C4-2B (cell line): ENCODE measurements around the gene VTI1A.

Experiments used
- H3K27ac ChIP-seq: fragments of 450-650 bp; 2 replicates; pipeline ENCODE4 v1.5.1; 2017
- ZFX ChIP-seq: fragments of 450-650 bp; IDR thresholded peaks from 2 replicates; pipeline ENCODE4 v1.6.1; 2017
- TF ChIP-seq, protein P1 (sequence below): fragments of 450-650 bp; conservative IDR thresholded peaks from 2 replicates; pipeline ENCODE4 v1.5.1; 2017; ENCODE audit warnings: mild to moderate bottlenecking

The VTI1A gene

GRCh38 chr10:112835217-112835715, 388.3 kb downstream of the VTI1A start:
- TF ChIP-seq, protein P1, sequence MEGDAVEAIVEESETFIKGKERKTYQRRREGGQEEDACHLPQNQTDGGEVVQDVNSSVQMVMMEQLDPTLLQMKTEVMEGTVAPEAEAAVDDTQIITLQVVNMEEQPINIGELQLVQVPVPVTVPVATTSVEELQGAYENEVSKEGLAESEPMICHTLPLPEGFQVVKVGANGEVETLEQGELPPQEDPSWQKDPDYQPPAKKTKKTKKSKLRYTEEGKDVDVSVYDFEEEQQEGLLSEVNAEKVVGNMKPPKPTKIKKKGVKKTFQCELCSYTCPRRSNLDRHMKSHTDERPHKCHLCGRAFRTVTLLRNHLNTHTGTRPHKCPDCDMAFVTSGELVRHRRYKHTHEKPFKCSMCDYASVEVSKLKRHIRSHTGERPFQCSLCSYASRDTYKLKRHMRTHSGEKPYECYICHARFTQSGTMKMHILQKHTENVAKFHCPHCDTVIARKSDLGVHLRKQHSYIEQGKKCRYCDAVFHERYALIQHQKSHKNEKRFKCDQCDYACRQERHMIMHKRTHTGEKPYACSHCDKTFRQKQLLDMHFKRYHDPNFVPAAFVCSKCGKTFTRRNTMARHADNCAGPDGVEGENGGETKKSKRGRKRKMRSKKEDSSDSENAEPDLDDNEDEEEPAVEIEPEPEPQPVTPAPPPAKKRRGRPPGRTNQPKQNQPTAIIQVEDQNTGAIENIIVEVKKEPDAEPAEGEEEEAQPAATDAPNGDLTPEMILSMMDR, result no peak
- TF ChIP-seq ZFX, result no peak
- no peak overlapping the region for H3K27ac ChIP-seq

GRCh38 chr10:112835944-112836451, 389.0 kb downstream of the VTI1A start:
- TF ChIP-seq, protein P1, result no peak
- TF ChIP-seq ZFX, result no peak
- no peak overlapping the region for H3K27ac ChIP-seq

- H3K27ac ChIP-seq, result no peak overlapping the region
- TF ChIP-seq ZFX, result no peak
- TF ChIP-seq, protein P1, result no peak
Measured at GRCh38 chr10:112838784-112839481, 391.9 kb downstream of the VTI1A start.

- H3K27ac ChIP-seq, result no peak overlapping the region
- no peak for TF ChIP-seq ZFX
- TF ChIP-seq, protein P1, result no peak
Measured at GRCh38 chr10:112839928-112840654, 393.1 kb downstream of the VTI1A start.

GRCh38 chr10:112841549-112841948, 394.5 kb downstream of the VTI1A start:
- H3K27ac ChIP-seq, result no peak overlapping the region
- TF ChIP-seq, protein P1, result no peak
- no peak for TF ChIP-seq ZFX

DNA sequence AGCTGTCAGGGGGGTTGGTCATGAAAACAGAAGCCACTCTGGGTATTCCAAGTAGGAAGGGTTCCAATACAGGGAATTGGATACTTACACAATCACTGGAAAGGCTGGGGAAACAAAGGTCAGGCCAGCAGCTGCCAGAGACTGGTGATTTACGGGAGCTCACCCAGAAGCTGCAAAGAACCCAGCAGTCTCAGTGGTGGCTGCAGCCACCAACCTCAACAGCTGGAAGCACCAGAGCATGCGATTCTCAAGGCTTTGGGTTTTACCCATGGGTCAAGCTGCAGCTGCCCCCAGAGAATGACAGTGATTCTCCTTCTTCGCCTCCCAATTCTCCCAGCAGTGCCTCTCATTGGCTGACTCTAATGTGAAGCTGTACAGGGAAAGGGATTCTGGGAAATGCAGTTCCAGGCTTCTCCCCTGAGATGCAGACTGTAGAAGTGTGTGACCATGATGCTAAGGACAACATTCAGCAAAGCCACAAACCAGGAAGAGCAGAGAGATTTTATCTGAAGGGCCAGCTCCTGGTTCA, 395.9 kb downstream of the VTI1A start:
- TF ChIP-seq, protein P1, result no peak
- TF ChIP-seq ZFX, result no peak
- no peak overlapping the region for H3K27ac ChIP-seq

DNA sequence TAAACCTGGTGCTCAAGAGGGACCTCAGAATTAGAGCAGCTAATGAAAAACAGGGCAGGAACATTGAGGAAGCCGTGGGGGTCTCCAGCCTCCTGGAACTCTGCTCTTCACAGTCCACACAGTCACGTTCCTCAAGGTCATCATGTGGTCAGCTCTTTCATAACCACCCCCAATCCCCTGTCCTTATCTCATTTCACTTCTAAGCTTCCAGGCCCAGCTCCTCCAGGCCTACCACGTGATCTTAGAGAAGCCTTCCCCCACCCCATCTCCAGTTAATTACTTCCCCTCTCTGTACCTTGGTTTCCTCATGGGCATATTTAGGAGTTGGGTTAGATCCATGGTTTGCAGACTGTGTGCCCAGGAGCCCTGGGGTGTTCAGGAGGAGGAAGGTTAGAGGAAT, 396.6 kb downstream of the VTI1A start:
- H3K27ac ChIP-seq, result no peak overlapping the region

More for the DNA sequence above, 396.6 kb downstream of the VTI1A start:
- no peak for TF ChIP-seq ZFX
